Measurements from ENCODE around the gene ZBTB12. TPM values are rescaled to one million over a fixed set of nuclear protein-coding genes. Genes with fewer than 3 reads are reported as not detected.

Gene ZBTB12
- total and polyA plus RNA-seq, 2 of the 13 experiments (the other 11 are each of a cell fraction or from before 2014, with no cell fraction given): 4.8 to 6.0 TPM

DNA sequence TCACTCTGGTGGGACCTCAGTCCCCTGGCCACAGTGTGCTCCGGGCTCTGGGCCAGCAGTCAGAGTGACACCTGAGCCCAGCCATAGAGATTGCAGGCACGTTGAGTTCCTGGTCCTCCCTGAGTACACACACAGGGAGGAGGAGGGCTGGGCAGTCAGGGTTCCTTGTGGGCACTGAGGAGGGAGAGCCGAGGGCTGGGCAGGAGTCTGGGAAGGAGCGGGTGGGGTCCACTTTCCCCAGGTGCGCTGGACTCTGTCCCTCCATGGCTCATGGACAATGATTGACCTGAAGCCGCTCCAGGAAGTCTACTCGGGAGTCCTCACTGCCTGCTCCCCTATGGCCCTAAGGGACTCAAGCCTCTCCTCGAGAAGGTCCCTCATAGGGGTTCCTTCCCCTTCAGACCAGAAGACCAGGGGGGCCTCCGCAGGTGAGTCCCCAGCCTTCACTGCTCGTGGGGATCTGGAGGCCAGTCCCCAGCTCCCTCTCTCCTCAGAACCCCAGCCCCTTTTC lies 24.2 kb downstream of the ZBTB12 start (continued):
- TF ChIP-seq, protein P1, sequence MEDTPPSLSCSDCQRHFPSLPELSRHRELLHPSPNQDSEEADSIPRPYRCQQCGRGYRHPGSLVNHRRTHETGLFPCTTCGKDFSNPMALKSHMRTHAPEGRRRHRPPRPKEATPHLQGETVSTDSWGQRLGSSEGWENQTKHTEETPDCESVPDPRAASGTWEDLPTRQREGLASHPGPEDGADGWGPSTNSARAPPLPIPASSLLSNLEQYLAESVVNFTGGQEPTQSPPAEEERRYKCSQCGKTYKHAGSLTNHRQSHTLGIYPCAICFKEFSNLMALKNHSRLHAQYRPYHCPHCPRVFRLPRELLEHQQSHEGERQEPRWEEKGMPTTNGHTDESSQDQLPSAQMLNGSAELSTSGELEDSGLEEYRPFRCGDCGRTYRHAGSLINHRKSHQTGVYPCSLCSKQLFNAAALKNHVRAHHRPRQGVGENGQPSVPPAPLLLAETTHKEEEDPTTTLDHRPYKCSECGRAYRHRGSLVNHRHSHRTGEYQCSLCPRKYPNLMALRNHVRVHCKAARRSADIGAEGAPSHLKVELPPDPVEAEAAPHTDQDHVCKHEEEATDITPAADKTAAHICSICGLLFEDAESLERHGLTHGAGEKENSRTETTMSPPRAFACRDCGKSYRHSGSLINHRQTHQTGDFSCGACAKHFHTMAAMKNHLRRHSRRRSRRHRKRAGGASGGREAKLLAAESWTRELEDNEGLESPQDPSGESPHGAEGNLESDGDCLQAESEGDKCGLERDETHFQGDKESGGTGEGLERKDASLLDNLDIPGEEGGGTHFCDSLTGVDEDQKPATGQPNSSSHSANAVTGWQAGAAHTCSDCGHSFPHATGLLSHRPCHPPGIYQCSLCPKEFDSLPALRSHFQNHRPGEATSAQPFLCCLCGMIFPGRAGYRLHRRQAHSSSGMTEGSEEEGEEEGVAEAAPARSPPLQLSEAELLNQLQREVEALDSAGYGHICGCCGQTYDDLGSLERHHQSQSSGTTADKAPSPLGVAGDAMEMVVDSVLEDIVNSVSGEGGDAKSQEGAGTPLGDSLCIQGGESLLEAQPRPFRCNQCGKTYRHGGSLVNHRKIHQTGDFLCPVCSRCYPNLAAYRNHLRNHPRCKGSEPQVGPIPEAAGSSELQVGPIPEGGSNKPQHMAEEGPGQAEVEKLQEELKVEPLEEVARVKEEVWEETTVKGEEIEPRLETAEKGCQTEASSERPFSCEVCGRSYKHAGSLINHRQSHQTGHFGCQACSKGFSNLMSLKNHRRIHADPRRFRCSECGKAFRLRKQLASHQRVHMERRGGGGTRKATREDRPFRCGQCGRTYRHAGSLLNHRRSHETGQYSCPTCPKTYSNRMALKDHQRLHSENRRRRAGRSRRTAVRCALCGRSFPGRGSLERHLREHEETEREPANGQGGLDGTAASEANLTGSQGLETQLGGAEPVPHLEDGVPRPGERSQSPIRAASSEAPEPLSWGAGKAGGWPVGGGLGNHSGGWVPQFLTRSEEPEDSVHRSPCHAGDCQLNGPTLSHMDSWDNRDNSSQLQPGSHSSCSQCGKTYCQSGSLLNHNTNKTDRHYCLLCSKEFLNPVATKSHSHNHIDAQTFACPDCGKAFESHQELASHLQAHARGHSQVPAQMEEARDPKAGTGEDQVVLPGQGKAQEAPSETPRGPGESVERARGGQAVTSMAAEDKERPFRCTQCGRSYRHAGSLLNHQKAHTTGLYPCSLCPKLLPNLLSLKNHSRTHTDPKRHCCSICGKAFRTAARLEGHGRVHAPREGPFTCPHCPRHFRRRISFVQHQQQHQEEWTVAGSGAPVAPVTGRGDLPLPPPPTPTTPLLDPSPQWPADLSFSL (CRISPR knock-in tag; IDR thresholded peaks at IDR 0.05): no peak
- no peak for TF ChIP-seq ONECUT2 (CRISPR knock-in tag; IDR thresholded peaks at IDR 0.05)
- TF ChIP-seq ZSCAN29 (CRISPR knock-in tag; conservative IDR thresholded peaks at IDR 0.05): peak; percentile 70; the same call in 1 of the 2 replicates
- no peak for TF ChIP-seq ZC3H4 (CRISPR knock-in tag; IDR thresholded peaks at IDR 0.05; ENCODE audit: borderline replicate concordance)
- TF ChIP-seq, protein P2, sequence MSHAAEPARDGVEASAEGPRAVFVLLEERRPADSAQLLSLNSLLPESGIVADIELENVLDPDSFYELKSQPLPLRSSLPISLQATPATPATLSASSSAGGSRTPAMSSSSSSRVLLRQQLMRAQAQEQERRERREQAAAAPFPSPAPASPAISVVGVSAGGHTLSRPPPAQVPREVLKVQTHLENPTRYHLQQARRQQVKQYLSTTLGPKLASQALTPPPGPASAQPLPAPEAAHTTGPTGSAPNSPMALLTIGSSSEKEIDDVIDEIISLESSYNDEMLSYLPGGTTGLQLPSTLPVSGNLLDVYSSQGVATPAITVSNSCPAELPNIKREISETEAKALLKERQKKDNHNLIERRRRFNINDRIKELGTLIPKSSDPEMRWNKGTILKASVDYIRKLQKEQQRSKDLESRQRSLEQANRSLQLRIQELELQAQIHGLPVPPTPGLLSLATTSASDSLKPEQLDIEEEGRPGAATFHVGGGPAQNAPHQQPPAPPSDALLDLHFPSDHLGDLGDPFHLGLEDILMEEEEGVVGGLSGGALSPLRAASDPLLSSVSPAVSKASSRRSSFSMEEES (CRISPR knock-in tag; IDR thresholded peaks at IDR 0.05): 0 out of 2 replicates have a peak, but pooled peaks have one; percentile 45
- TF ChIP-seq, protein P3, sequence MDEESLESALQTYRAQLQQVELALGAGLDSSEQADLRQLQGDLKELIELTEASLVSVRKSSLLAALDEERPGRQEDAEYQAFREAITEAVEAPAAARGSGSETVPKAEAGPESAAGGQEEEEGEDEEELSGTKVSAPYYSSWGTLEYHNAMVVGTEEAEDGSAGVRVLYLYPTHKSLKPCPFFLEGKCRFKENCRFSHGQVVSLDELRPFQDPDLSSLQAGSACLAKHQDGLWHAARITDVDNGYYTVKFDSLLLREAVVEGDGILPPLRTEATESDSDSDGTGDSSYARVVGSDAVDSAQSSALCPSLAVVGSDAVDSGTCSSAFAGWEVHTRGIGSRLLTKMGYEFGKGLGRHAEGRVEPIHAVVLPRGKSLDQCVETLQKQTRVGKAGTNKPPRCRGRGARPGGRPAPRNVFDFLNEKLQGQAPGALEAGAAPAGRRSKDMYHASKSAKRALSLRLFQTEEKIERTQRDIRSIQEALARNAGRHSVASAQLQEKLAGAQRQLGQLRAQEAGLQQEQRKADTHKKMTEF (CRISPR knock-in tag; IDR thresholded peaks at IDR 0.05): 0 out of 2 replicates have a peak, but pooled peaks have one; percentile 42
- TF ChIP-seq, protein P4, sequence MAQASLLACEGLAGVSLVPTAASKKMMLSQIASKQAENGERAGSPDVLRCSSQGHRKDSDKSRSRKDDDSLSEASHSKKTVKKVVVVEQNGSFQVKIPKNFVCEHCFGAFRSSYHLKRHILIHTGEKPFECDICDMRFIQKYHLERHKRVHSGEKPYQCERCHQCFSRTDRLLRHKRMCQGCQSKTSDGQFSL (CRISPR knock-in tag; IDR thresholded peaks at IDR 0.05): no peak
- peak; percentile 58 for TF ChIP-seq SALL1 (CRISPR knock-in tag; IDR thresholded peaks at IDR 0.05)
- TF ChIP-seq ZNF234 (CRISPR knock-in tag; conservative IDR thresholded peaks at IDR 0.05): no peak
- no peak for TF ChIP-seq ZNF430 (CRISPR knock-in tag; IDR thresholded peaks at IDR 0.05)
- TF ChIP-seq POLR2G (IDR thresholded peaks at IDR 0.05; ENCODE audit: low read depth, low read length): peak; percentile 58
- TF ChIP-seq DPF2 (CRISPR knock-in tag; IDR thresholded peaks at IDR 0.05; ENCODE audit: borderline replicate concordance, low read depth): peak; percentile 51; the same call in 1 of the 2 replicates
- TF ChIP-seq MAZ (IDR thresholded peaks at IDR 0.05; ENCODE audit: borderline replicate concordance, low read depth, low read length): no peak
- no peak; the same call in 1 of the 2 replicates for TF ChIP-seq MAZ (CRISPR knock-in tag; IDR thresholded peaks at IDR 0.05; ENCODE audit: low read depth)
- TF ChIP-seq ZFY (CRISPR knock-in tag; IDR thresholded peaks at IDR 0.05): peak; percentile 28; the same call in 1 of the 2 replicates
- TF ChIP-seq ARNTL (CRISPR knock-in tag; IDR thresholded peaks at IDR 0.05): peak; percentile 66
- TF ChIP-seq HOXA9 (CRISPR knock-in tag; IDR thresholded peaks at IDR 0.05; ENCODE audit: borderline replicate concordance): no peak
- peak; percentile 51; the same call in 1 of the 2 replicates for TF ChIP-seq ZNF12 (CRISPR knock-in tag; IDR thresholded peaks at IDR 0.05)
- TF ChIP-seq, protein P5, sequence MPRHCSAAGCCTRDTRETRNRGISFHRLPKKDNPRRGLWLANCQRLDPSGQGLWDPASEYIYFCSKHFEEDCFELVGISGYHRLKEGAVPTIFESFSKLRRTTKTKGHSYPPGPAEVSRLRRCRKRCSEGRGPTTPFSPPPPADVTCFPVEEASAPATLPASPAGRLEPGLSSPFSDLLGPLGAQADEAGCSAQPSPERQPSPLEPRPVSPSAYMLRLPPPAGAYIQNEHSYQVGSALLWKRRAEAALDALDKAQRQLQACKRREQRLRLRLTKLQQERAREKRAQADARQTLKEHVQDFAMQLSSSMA (CRISPR knock-in tag; IDR thresholded peaks at IDR 0.05): no peak
- peak; percentile 15; the same call in 1 of the 2 replicates for TF ChIP-seq KMT2A (CRISPR knock-in tag; IDR thresholded peaks at IDR 0.05)

Measured in HepG2 (cell line).